GM20000 (cell line): Measurements from ENCODE around the gene CFAP61.
"Not testable (repeated sequence)": the region's sequence is repeated elsewhere in the genome, so short reads cannot be mapped to it uniquely, and the experiment has no call there.

Experiments used
- DNase-seq: peaks from one replicate; pipeline ENCODE4 v3.0.0; 2012; ENCODE audit warnings: low spot score
- CTCF ChIP-seq: IDR thresholded peaks from 2 replicates; pipeline ENCODE4 v1.5.1; 2012; ENCODE audit warnings: mild to moderate bottlenecking, control low read depth; ENCODE audit errors: extremely low read depth, missing control alignments

The CFAP61 gene

GRCh38 chr20:20235681-20236080 lies 183.3 kb downstream of the CFAP61 start:
- DNase-seq, result no peak

GRCh38 chr20:20237093-20237959 lies 185.0 kb downstream of the CFAP61 start:
- peak; percentile 74 for TF ChIP-seq CTCF
- DNase-seq, result peak; percentile 72

More at GRCh38 chr20:20235681-20236080, 183.3 kb downstream of the CFAP61 start:
- TF ChIP-seq CTCF, result no peak

GRCh38 chr20:20241976-20242375 lies 189.6 kb downstream of the CFAP61 start:
- no peak for TF ChIP-seq CTCF

GRCh38 chr20:20244384-20244783 lies 192.1 kb downstream of the CFAP61 start:
- DNase-seq, result not testable (repeated sequence)

More at GRCh38 chr20:20241976-20242375, 189.6 kb downstream of the CFAP61 start:
- no peak for DNase-seq

- DNase-seq, result no peak
- TF ChIP-seq CTCF, result no peak
These were observed 194.8 kb downstream of the CFAP61 start for GRCh38 chr20:20246996-20247633.

- TF ChIP-seq CTCF, result no peak
- DNase-seq, result peak; percentile 18
These were observed 196.4 kb downstream of the CFAP61 start for GRCh38 chr20:20248620-20249200.

- TF ChIP-seq CTCF, result no peak
- DNase-seq, result no peak
These were observed 199.0 kb downstream of the CFAP61 start for GRCh38 chr20:20251317-20251716.
